AG04450 (cell line): ENCODE results near the gene CAMK4. TPM values are rescaled to one million over a fixed set of nuclear protein-coding genes. Genes with fewer than 3 reads are reported as not detected.

Source experiments
- CTCF ChIA-PET: fragments of 300-600, 350-600 bp; formaldehyde crosslinking; extraction: SDS; loops from one replicate; lab custom pipeline; 2022; ENCODE audit warnings: antibody characterized with exemption, inconsistent platforms; lab: Charles Lee
- POLR2A ChIA-PET: fragments of 350-600 bp; formaldehyde crosslinking; extraction: SDS; loops from one replicate; lab custom pipeline; 2021; ENCODE audit warnings: antibody characterized with exemption, inconsistent platforms; lab: Yijun Ruan, JAX
- DNase-seq: peaks from one replicate; pipeline ENCODE4 v3.0.0-alpha.2; 2011; ENCODE audit warnings: low read depth, low spot score
- H3K27ac ChIP-seq: one replicate; pipeline ENCODE4 v1.5.1; 2012; ENCODE audit warnings: low read depth, low read length, control low read depth
- H3K27me3 ChIP-seq: one replicate; pipeline ENCODE4 v1.6.0; 2012; ENCODE audit warnings: low read length; ENCODE audit not compliant: control insufficient read depth, insufficient read depth
- H3K4me3 ChIP-seq: 2 replicates; pipeline ENCODE4 v1.5.1; 2011; ENCODE audit warnings: mild to moderate bottlenecking, low read depth, low read length, control low read depth
- H3K9me3 ChIP-seq: 2 replicates; pipeline ENCODE4 v1.5.1; 2012; ENCODE audit warnings: low read length; ENCODE audit not compliant: control insufficient read depth, insufficient read depth
- polyA plus RNA-seq: library from polyadenylated mRNA; depleted of rRNA; stranded (reverse); fragments of >200 nt; gene quantifications from 2 replicates; pipeline ENCODE4 v1.2.3, GENCODE V29; 2011
- TF ChIP-seq, protein P1 (sequence below): IDR thresholded peaks from 2 replicates; pipeline ENCODE4 v1.5.1; 2011; ENCODE audit warnings: low read depth, low read length, control low read depth, inconsistent platforms

The CAMK4 gene
- polyA plus RNA-seq, 1 experiment = 3.2 TPM

DNA sequence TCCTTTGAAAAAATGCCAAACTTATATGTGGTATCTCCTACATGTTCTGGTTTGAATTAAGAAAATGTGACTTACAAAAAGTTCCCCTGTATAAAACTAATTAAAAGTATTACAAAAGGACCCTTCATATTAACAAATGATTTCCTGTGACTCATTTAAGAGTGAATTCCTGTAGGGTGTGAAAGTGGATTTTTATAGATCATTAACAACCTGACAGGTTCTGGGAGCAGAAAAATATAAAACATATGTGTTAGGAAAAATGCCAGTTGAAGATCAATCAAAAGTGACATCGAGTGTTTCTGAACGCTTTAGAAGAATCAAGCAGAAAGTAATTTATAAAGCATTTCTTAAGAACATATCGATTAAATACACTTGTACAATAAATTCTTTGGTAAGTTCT, 35.5 kb downstream of the CAMK4 start:
- no peaks in the 10 kb centered on the region for H3K9me3 ChIP-seq
- POLR2A ChIA-PET = no interaction called here
- no peaks in the 10 kb centered on the region for H3K27me3 ChIP-seq
- TF ChIP-seq, protein P1, sequence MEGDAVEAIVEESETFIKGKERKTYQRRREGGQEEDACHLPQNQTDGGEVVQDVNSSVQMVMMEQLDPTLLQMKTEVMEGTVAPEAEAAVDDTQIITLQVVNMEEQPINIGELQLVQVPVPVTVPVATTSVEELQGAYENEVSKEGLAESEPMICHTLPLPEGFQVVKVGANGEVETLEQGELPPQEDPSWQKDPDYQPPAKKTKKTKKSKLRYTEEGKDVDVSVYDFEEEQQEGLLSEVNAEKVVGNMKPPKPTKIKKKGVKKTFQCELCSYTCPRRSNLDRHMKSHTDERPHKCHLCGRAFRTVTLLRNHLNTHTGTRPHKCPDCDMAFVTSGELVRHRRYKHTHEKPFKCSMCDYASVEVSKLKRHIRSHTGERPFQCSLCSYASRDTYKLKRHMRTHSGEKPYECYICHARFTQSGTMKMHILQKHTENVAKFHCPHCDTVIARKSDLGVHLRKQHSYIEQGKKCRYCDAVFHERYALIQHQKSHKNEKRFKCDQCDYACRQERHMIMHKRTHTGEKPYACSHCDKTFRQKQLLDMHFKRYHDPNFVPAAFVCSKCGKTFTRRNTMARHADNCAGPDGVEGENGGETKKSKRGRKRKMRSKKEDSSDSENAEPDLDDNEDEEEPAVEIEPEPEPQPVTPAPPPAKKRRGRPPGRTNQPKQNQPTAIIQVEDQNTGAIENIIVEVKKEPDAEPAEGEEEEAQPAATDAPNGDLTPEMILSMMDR = no peak
- CTCF ChIA-PET = no interaction called here
- H3K27ac ChIP-seq = no peak overlapping the region
- no peak for DNase-seq
- no peak overlapping the region for H3K4me3 ChIP-seq

DNA sequence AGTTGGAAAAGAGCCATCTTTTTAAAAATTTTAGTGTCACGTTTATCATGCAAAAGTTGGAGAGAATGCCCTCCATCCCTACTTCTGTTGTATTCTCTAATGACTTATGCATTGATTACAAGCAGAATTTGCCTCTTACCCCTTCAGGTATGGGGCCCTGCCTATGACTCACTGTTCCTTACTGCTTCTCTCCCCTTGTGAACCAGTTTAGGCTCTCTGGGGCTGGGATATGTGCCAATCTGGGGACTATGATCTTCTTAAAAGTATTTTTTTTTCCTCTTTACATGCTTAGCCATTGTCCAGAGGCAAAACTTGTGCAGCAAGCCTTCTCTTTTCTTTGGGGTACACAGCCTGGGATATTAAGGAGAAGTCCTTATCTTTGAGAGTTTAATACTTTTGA, 37.4 kb downstream of the CAMK4 start:
- Histone ChIP-seq H3K27me3 (no peaks in the 10 kb centered on the region), H3K27ac (no peak overlapping the region), H3K9me3 (no peaks in the 10 kb centered on the region), H3K4me3 (no peak overlapping the region)
- TF ChIP-seq, protein P1 = no peak
- CTCF ChIA-PET = no interaction called here
- POLR2A ChIA-PET = no interaction called here
- no peak for DNase-seq

DNA sequence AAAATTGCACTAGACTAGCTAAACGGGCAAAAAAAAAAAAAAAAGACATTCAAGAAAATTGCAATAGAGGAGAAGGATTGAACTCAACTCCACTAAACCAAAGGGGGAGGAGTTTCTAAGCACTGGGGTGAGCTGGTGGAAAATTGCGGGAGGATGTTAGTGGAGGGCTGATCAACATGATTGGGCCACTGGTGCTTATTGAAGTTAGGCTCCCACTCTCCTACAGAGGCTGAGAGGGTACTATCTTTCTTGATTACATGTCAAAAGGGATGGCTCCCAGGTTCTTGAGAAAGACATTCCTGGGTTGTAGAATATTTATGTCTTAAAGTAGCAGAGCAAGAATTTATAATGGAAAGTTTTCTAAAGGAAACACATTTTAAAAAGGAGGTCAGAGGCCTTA, 38.0 kb downstream of the CAMK4 start:
- CTCF ChIA-PET = no interaction called here
- DNase-seq = no peak
- Histone ChIP-seq H3K27ac (no peak overlapping the region), H3K4me3 (no peak overlapping the region), H3K27me3 (no peaks in the 10 kb centered on the region), H3K9me3 (no peaks in the 10 kb centered on the region)
- TF ChIP-seq, protein P1 = no peak
- POLR2A ChIA-PET = no interaction called here

DNA sequence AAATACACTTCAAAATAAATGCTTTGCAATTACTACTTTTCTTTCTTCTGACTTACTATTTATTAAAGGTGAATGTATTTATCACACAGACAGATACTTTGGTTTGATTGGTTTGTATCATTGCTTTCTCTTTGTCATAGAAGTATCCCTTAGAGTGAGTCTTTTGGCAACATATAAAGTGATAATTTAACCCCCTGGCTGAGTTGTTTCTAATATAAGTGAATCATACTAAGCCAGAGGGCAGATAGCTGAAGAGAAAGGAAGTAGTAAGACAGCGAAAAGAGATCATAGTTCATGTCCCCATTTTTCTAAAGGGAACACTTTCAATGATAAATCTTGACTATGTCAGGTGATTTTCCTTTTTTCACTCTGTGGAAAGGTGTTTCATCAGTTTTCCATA, 38.6 kb downstream of the CAMK4 start:
- ChIA-PET POLR2A (no interaction called here), CTCF (no interaction called here)
- Histone ChIP-seq H3K9me3 (no peaks in the 10 kb centered on the region), H3K27me3 (no peaks in the 10 kb centered on the region), H3K4me3 (no peak overlapping the region), H3K27ac (no peak overlapping the region)
- DNase-seq = no peak
- TF ChIP-seq, protein P1 = no peak

DNA sequence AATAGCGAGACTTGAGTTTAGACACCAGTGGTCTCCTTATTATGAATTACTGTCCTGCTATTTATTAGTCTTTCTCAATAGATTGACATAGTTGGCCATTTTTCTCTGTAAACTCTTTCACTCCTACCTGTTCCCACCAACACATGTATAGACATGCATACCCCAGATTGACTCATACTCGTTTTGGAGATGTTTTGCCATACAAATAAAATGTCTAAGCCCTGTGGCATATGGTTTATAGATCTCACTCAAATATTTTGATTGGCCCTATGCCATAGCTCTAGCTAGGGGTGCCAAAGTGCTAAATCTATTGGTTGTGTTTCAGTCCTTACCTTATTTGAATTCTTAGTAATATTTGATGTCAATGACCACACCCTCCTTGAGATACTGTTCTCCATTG, 42.3 kb downstream of the CAMK4 start:
- no peak for DNase-seq
- TF ChIP-seq, protein P1 = no peak
- Histone ChIP-seq H3K4me3 (no peak overlapping the region), H3K27me3 (no peaks in the 10 kb centered on the region), H3K27ac (no peak overlapping the region), H3K9me3 (no peaks in the 10 kb centered on the region)
- ChIA-PET POLR2A (no interaction called here), CTCF (interaction anchor here (0.9 kb wide), 1 partner anchor 13 kb away, joined by 3 read pairs; no protein-coding TSS in a partner anchor)
